Measurements from ENCODE around the gene TSC22D4. TPM values are rescaled to one million over a fixed set of nuclear protein-coding genes. Genes with fewer than 3 reads are reported as not detected.

TSC22D4 gene
- total and polyA plus RNA-seq, 2 donors (not counting 3 experiments of a cell fraction or from before 2014, with no cell fraction given): 40.1 to 84.4 TPM

GRCh38 chr7:100425347-100425746 is 53.7 kb downstream of the TSC22D4 start:
- H3K27ac ChIP-seq (ENCODE audit: insufficient read depth, low read depth, low read length): no peak overlapping the region
- no peak overlapping the region for H3K4me2 ChIP-seq (ENCODE audit: insufficient read depth, low read length)
- ChIA-PET POLR2A (no interaction called here), CTCF (interaction anchor here (0.9 to 1.4 kb wide), 2 partner anchors 18 to 31 kb away, joined by 3 to 4 read pairs; no protein-coding TSS in a partner anchor)
- H3K9ac ChIP-seq (replicated peaks; ENCODE audit: extremely low read depth, insufficient read depth, low read length): no peak overlapping the region
- intact Hi-C loops (cut with micrococcal nuclease) (no loop called here), dilution Hi-C loops (cut with MboI; ENCODE audit: extremely low pct_ligation_motif_present, low sequenced_read_pairs) (no loop called here)
- TF ChIP-seq MAX (IDR thresholded peaks at IDR 0.05; ENCODE audit: insufficient read depth, insufficient read length) (no peak), GATA2 (IDR thresholded peaks at IDR 0.05; ENCODE audit: insufficient read depth, insufficient read length, low read depth, low read length) (no peak), MYC (IDR thresholded peaks at IDR 0.05; ENCODE audit: low read depth, low read length) (no peak), CTCF (IDR thresholded peaks at IDR 0.05; ENCODE audit: extremely low read depth in 1 of 2, insufficient read depth in 1 of 2, low read depth in 1 of 2, low read length in 2 of 2) (no peak), POLR2A (IDR thresholded peaks at IDR 0.05; ENCODE audit: low read depth, low read length) (no peak), EZH2 (IDR thresholded peaks at IDR 0.05; ENCODE audit: borderline replicate concordance, low read depth, low read length, severe bottlenecking) (no peak)
- peaks cover 4% of the 10 kb centered on the region for H3K79me2 ChIP-seq (ENCODE audit: control insufficient read depth, insufficient read depth, low read length)
- H3K36me3 ChIP-seq (ENCODE audit: control insufficient read depth in 2 of 2, extremely low read depth in 1 of 2, insufficient read depth in 2 of 2, low read length in 2 of 2): no peaks in the 10 kb centered on the region
- no peaks in the 10 kb centered on the region for H3K9me3 ChIP-seq (replicated peaks; ENCODE audit: control insufficient read depth, insufficient read depth, low read length)
- FAIRE-seq: no peak
- H3K27me3 ChIP-seq (ENCODE audit: control insufficient read depth in 2 of 2, insufficient read depth in 2 of 2, low read length in 2 of 2): peaks cover 0 to 2% of the 10 kb centered on the region in 2 experiments
- no peak overlapping the region for H2AFZ ChIP-seq (ENCODE audit: low read depth, low read length)
- H3K9me1 ChIP-seq (replicated peaks; ENCODE audit: control insufficient read depth, extremely low read depth, insufficient read depth, low read length): no peaks in the 10 kb centered on the region
- DNase-seq (ENCODE audit: low read depth, low spot score): no peak
- no peak overlapping the region for H3K4me3 ChIP-seq (replicated peaks in 1 of 3; ENCODE audit: insufficient read depth in 1 of 3, low read depth in 1 of 3, low read length in 3 of 3)
- H4K20me1 ChIP-seq (replicated peaks; ENCODE audit: control insufficient read depth, extremely low read depth, insufficient read depth, low read length): no peaks in the 10 kb centered on the region
- H3K4me1 ChIP-seq (ENCODE audit: control insufficient read depth, extremely low read depth, insufficient read depth, low read length): no peaks in the 10 kb centered on the region
- no TSS peak for BruUV-seq (replicated peaks)

- TF ChIP-seq MYC (IDR thresholded peaks at IDR 0.05; ENCODE audit: low read depth, low read length) (no peak), FOS (IDR thresholded peaks at IDR 0.05; ENCODE audit: borderline replicate concordance, insufficient read depth, low read length) (no peak), POLR2AphosphoS5 (IDR thresholded peaks at IDR 0.05; ENCODE audit: insufficient read depth, low read depth, low read length) (no peak), CTCF (IDR thresholded peaks at IDR 0.05; ENCODE audit: extremely low read depth in 1 of 2, insufficient read depth in 1 of 2, low read depth in 1 of 2, low read length in 2 of 2) (no peak), MAX (IDR thresholded peaks at IDR 0.05; ENCODE audit: insufficient read depth, insufficient read length) (no peak), EZH2 (IDR thresholded peaks at IDR 0.05; ENCODE audit: borderline replicate concordance, low read depth, low read length, severe bottlenecking) (no peak), POLR2A (IDR thresholded peaks at IDR 0.05; ENCODE audit: low read depth, low read length) (no peak), GATA2 (IDR thresholded peaks at IDR 0.05; ENCODE audit: insufficient read depth, insufficient read length, low read depth, low read length) (no peak), JUN (IDR thresholded peaks at IDR 0.05; ENCODE audit: borderline replicate concordance, insufficient read depth, insufficient read length, low read depth) (no peak)
- Histone ChIP-seq H3K36me3 (ENCODE audit: control insufficient read depth in 2 of 2, extremely low read depth in 1 of 2, insufficient read depth in 2 of 2, low read length in 2 of 2) (no peaks in the 10 kb centered on the region), H3K27ac (ENCODE audit: insufficient read depth, low read depth, low read length) (no peak overlapping the region), H3K9me1 (replicated peaks; ENCODE audit: control insufficient read depth, extremely low read depth, insufficient read depth, low read length) (no peaks in the 10 kb centered on the region), H3K79me2 (ENCODE audit: control insufficient read depth, insufficient read depth, low read length) (no peaks in the 10 kb centered on the region), H3K9ac (replicated peaks; ENCODE audit: extremely low read depth, insufficient read depth, low read length) (no peak overlapping the region), H3K4me3 (replicated peaks in 1 of 3; ENCODE audit: insufficient read depth in 1 of 3, low read depth in 1 of 3, low read length in 3 of 3) (no peak overlapping the region), H2AFZ (ENCODE audit: low read depth, low read length) (no peak overlapping the region), H3K4me1 (ENCODE audit: control insufficient read depth, extremely low read depth, insufficient read depth, low read length) (no peaks in the 10 kb centered on the region), H4K20me1 (replicated peaks; ENCODE audit: control insufficient read depth, extremely low read depth, insufficient read depth, low read length) (no peaks in the 10 kb centered on the region), H3K9me3 (replicated peaks; ENCODE audit: control insufficient read depth, insufficient read depth, low read length) (no peaks in the 10 kb centered on the region), H3K27me3 (ENCODE audit: control insufficient read depth in 2 of 2, insufficient read depth in 2 of 2, low read length in 2 of 2) (peaks cover 0 to 4% of the 10 kb centered on the region in 2 experiments), H3K4me2 (ENCODE audit: insufficient read depth, low read length) (no peak overlapping the region)
- FAIRE-seq (no peak), DNase-seq (ENCODE audit: low read depth, low spot score) (no peak)
- ChIA-PET CTCF (interaction anchor here (1.7 kb wide), 1 partner anchor 16 kb away, joined by 10 read pairs; no protein-coding TSS in a partner anchor), POLR2A (no interaction called here)
- dilution Hi-C loops (cut with MboI; ENCODE audit: extremely low pct_ligation_motif_present, low sequenced_read_pairs) (no loop called here), intact Hi-C loops (cut with micrococcal nuclease) (no loop called here)
- BruUV-seq (replicated peaks): no TSS peak
These were observed 55.7 kb downstream of the TSC22D4 start for GRCh38 chr7:100423315-100423714.
